CD4-positive, alpha-beta T cell (primary cell): ENCODE measurements around the gene GLG1. TPM values are rescaled to one million over a fixed set of nuclear protein-coding genes. Genes with fewer than 3 reads are reported as not detected.

Source experiments
- ATAC-seq: fragments of 200-7000 bp; cut with Tn5 transposase; one replicate; pipeline ENCODE4 v1.10.0; 2022; ENCODE audit warnings: mild to moderate bottlenecking; ENCODE audit not compliant: poor library complexity
- CTCF ChIA-PET: fragments of 350-600 bp; sonication (Branson Sonifier 250); formaldehyde crosslinking; loops from one replicate; lab custom pipeline; 2021; ENCODE audit warnings: antibody characterized with exemption, inconsistent platforms; lab: Charles Lee
- POLR2A ChIA-PET: fragments of 350-600 bp; sonication (Branson Sonifier 250); formaldehyde crosslinking; loops from one replicate; lab custom pipeline; 2021; ENCODE audit warnings: antibody characterized with exemption, inconsistent platforms; lab: Charles Lee
- DNase-seq, 14 experiments: peaks; one replicate each; pipeline ENCODE4 v3.0.0-alpha.2; 2013 to 2020; ENCODE audit warnings: mixed read lengths in 2 of 14
- H3K27ac ChIP-seq, 2 donors: one replicate each; pipeline versions ENCODE4 v1.5.1 to v1.7.0; 2013; ENCODE audit warnings: low read length in 2 of 2, low read depth in 1 of 2, mild to moderate bottlenecking in 1 of 2
- H3K27me3 ChIP-seq, 2 experiments: 1 replicate in 1 of 2; 2 replicates in 1 of 2; pipeline versions ENCODE4 v1.6.1 to v1.7.0; 2013; ENCODE audit warnings: low read length in 2 of 2, control low read depth in 1 of 2, mild to moderate bottlenecking in 1 of 2, moderate library complexity in 1 of 2; ENCODE audit not compliant: insufficient read depth in 2 of 2, control insufficient read depth in 1 of 2
- H3K36me3 ChIP-seq: one replicate; pipeline ENCODE4 v1.6.1; 2013; ENCODE audit warnings: low read length, control low read depth; ENCODE audit not compliant: insufficient read depth
- H3K4me1 ChIP-seq: one replicate; pipeline ENCODE4 v1.6.1; 2013; ENCODE audit warnings: low read length, control low read depth; ENCODE audit not compliant: insufficient read depth
- H3K4me3 ChIP-seq: one replicate; pipeline ENCODE4 v1.5.1; 2013; ENCODE audit warnings: mild to moderate bottlenecking, low read length, moderate library complexity
- H3K9me3 ChIP-seq, 2 experiments: 1 replicate in 1 of 2; 2 replicates in 1 of 2; pipeline versions ENCODE4 v1.6.1 to v1.7.0; 2013; ENCODE audit warnings: low read length in 2 of 2, mild to moderate bottlenecking in 2 of 2, control low read depth in 1 of 2, moderate library complexity in 1 of 2; ENCODE audit not compliant: control insufficient read depth in 1 of 2, insufficient read depth in 1 of 2
- H3K27ac Mint-ChIP-seq: one replicate; pipeline ENCODE4 v1.8.0; 2020; ENCODE audit warnings: mixed read lengths
- H3K27me3 Mint-ChIP-seq: one replicate; pipeline ENCODE4 v1.8.0; 2021; ENCODE audit warnings: mixed read lengths
- H3K36me3 Mint-ChIP-seq: one replicate; pipeline ENCODE4 v1.8.0; 2021; ENCODE audit warnings: low read depth, mixed read lengths
- H3K4me1 Mint-ChIP-seq: one replicate; pipeline ENCODE4 v1.8.0; 2021; ENCODE audit warnings: low read depth, mixed read lengths
- H3K4me3 Mint-ChIP-seq: one replicate; pipeline ENCODE4 v1.8.0; 2020; ENCODE audit warnings: mild to moderate bottlenecking, mixed read lengths
- H3K9me3 Mint-ChIP-seq: one replicate; pipeline ENCODE4 v1.8.0; 2020; ENCODE audit warnings: mixed read lengths
- intact Hi-C, 2 experiments: fragments of 100-400 bp; cut with DNase I in 1 of 2; cut with micrococcal nuclease in 1 of 2; formaldehyde crosslinking; loops; one replicate each; pipeline versions ENCODE4 v1.15.1 to v1.9.0; 2023 to 2025; cut with DNase I, micrococcal nuclease
- total RNA-seq, 174 experiments: library from RNA in 2 of 174; stranded (reverse) in 2 of 174; gene quantifications; one replicate each; pipeline ENCODE4 v1.2.3 and lab custom pipeline; 2021 to 2026
- TF ChIP-seq, protein P1 (sequence below): fragments of 200-600 bp; IDR thresholded peaks from one replicate; pipeline ENCODE4 v1.8.0; 2022; ENCODE audit warnings: antibody characterized with exemption, mild to moderate bottlenecking

Gene GLG1
- total RNA-seq, 2 experiments from 2014 or later = 110 to 114 TPM

GRCh38 chr16:74492976-74493375, 113.9 kb downstream of the GLG1 start:
- H3K36me3 ChIP-seq = peaks cover 82% of the 10 kb centered on the region
- Mint-ChIP-seq H3K27ac (no peak overlapping the region), H3K9me3 (no peaks in the 10 kb centered on the region), H3K4me1 (peaks cover 1% of the 10 kb centered on the region), H3K27me3 (no peaks in the 10 kb centered on the region), H3K4me3 (no peak overlapping the region), H3K36me3 (peaks cover 83% of the 10 kb centered on the region)
- POLR2A ChIA-PET = interaction anchor here (1.5 kb wide), 1 partner anchor 114 kb away, joined by 4 read pairs; the partner anchor contains the start of gene GLG1
- no peak for ATAC-seq
- no peak overlapping the region for H3K4me3 ChIP-seq
- H3K27me3 ChIP-seq = no peaks in the 10 kb centered on the region
- CTCF ChIA-PET = no interaction called here
- no peak overlapping the region for H3K27ac ChIP-seq
- TF ChIP-seq, protein P1, sequence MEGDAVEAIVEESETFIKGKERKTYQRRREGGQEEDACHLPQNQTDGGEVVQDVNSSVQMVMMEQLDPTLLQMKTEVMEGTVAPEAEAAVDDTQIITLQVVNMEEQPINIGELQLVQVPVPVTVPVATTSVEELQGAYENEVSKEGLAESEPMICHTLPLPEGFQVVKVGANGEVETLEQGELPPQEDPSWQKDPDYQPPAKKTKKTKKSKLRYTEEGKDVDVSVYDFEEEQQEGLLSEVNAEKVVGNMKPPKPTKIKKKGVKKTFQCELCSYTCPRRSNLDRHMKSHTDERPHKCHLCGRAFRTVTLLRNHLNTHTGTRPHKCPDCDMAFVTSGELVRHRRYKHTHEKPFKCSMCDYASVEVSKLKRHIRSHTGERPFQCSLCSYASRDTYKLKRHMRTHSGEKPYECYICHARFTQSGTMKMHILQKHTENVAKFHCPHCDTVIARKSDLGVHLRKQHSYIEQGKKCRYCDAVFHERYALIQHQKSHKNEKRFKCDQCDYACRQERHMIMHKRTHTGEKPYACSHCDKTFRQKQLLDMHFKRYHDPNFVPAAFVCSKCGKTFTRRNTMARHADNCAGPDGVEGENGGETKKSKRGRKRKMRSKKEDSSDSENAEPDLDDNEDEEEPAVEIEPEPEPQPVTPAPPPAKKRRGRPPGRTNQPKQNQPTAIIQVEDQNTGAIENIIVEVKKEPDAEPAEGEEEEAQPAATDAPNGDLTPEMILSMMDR = no peak
- no peak for DNase-seq
- no peaks in the 10 kb centered on the region for H3K9me3 ChIP-seq
- intact Hi-C loops = loop anchor here in 1 of 2 experiments (5.0 kb wide), 1 partner anchor 129 kb away; no protein-coding TSS in a partner anchor
- no peaks in the 10 kb centered on the region for H3K4me1 ChIP-seq

DNA sequence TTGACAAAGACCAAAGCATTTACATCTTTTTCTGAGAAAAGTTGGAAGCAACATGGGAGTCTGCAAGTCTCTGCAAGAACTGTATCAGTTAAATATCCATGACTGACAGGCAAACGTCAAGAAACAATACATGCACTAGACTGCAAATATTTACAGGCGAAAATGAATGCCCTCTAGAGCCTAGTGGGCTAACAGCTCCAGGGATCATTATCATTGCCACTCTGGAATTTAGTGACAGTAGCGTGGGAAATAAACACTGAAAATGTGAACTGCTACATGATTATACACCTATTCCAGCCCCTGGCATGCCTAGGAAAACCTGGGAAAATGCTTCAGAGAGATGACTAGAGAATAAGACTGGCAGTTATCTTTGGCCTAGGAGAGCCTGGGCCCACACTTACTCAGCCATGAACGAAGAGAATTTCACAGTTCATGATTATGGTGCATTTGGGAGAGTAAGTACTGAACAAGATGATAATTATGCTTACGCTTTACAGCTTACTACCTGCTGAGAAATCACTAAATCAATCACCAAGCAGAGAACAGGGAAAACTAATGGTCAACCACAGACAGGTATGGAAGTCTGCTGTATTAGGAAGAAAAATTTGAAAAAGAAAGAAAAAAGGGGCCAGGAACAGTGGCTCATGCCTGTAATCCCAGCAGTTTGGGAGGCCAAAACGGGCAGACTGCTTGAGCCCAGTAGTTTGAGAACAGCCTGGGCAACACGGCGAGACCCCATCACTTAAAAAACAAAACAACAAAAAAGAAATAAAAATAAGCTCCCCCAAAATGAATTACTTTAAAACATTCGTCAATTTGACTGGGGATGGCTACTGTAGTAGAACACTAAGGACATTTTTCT, 119.0 kb downstream of the GLG1 start:
- ChIA-PET CTCF (no interaction called here), POLR2A (no interaction called here)
- peaks cover 8% of the 10 kb centered on the region for H3K4me1 ChIP-seq
- TF ChIP-seq, protein P1 = no peak
- H3K27ac Mint-ChIP-seq = peak overlapping the region; percentile 7
- DNase-seq (no peak), ATAC-seq (no peak)
- H3K36me3 Mint-ChIP-seq = peaks cover 91% of the 10 kb centered on the region
- peaks cover 87% of the 10 kb centered on the region for H3K36me3 ChIP-seq
- intact Hi-C loops = loop anchor here in 1 of 2 experiments (5.0 kb wide), 1 partner anchor 134 kb away; no protein-coding TSS in a partner anchor
- H3K9me3 Mint-ChIP-seq = no peaks in the 10 kb centered on the region
- no peak overlapping the region for H3K4me3 ChIP-seq
- no peak overlapping the region for H3K27ac ChIP-seq
- H3K27me3 ChIP-seq = no peaks in the 10 kb centered on the region
- H3K9me3 ChIP-seq = no peaks in the 10 kb centered on the region
- no peak overlapping the region for H3K4me3 Mint-ChIP-seq
- H3K4me1 Mint-ChIP-seq = peaks cover 14% of the 10 kb centered on the region
- H3K27me3 Mint-ChIP-seq = no peaks in the 10 kb centered on the region

GRCh38 chr16:74485916-74486315, 121.0 kb downstream of the GLG1 start:
- Mint-ChIP-seq H3K9me3 (no peaks in the 10 kb centered on the region), H3K27ac (peak overlapping the region; percentile 64), H3K36me3 (peaks cover 87% of the 10 kb centered on the region), H3K4me1 (peaks cover 14% of the 10 kb centered on the region), H3K27me3 (no peaks in the 10 kb centered on the region), H3K4me3 (no peak overlapping the region)
- H3K36me3 ChIP-seq = peaks cover 89% of the 10 kb centered on the region
- H3K4me1 ChIP-seq = peaks cover 8% of the 10 kb centered on the region
- CTCF ChIA-PET = no interaction called here
- POLR2A ChIA-PET = no interaction called here
- H3K4me3 ChIP-seq = no peak overlapping the region
- intact Hi-C loops = loop anchor here in 1 of 2 experiments (5.0 kb wide), 1 partner anchor 136 kb away; no protein-coding TSS in a partner anchor
- no peak overlapping the region for H3K27ac ChIP-seq
- no peaks in the 10 kb centered on the region for H3K27me3 ChIP-seq
- DNase-seq = no peak
- TF ChIP-seq, protein P1 = no peak
- no peaks in the 10 kb centered on the region for H3K9me3 ChIP-seq
- ATAC-seq = no peak
